IgD-negative memory B cell (primary cell): ENCODE measurements around the gene SPATS2. TPM values are rescaled to one million over a fixed set of nuclear protein-coding genes. Genes with fewer than 3 reads are reported as not detected.
"Not testable (repeated sequence)": the region's sequence is repeated elsewhere in the genome, so short reads cannot be mapped to it uniquely, and the experiment has no call there.

ENCODE experiments used
- H3K27ac Mint-ChIP-seq, 3 donors: one replicate each; pipeline ENCODE4 v1.8.0; 2020 to 2022; ENCODE audit warnings: mild to moderate bottlenecking in 3 of 3, mixed read lengths in 3 of 3, moderate library complexity in 1 of 3
- H3K27me3 Mint-ChIP-seq: one replicate; pipeline ENCODE4 v1.8.0; 2021; ENCODE audit warnings: mixed read lengths
- H3K36me3 Mint-ChIP-seq: one replicate; pipeline ENCODE4 v1.8.0; 2020; ENCODE audit warnings: mild to moderate bottlenecking, mixed read lengths
- H3K4me1 Mint-ChIP-seq, 3 donors: one replicate each; pipeline ENCODE4 v1.8.0; 2020 to 2022; ENCODE audit warnings: mixed read lengths in 3 of 3, mild to moderate bottlenecking in 1 of 3
- H3K4me3 Mint-ChIP-seq, 4 donors: one replicate each; pipeline ENCODE4 v1.8.0; 2020 to 2022; ENCODE audit warnings: mild to moderate bottlenecking in 4 of 4, mixed read lengths in 4 of 4, moderate library complexity in 3 of 4
- H3K9me3 Mint-ChIP-seq, 3 donors: one replicate each; pipeline ENCODE4 v1.8.0; 2020 to 2021; ENCODE audit warnings: mixed read lengths in 3 of 3, mild to moderate bottlenecking in 1 of 3
- polyA plus RNA-seq: library from polyadenylated mRNA; unstranded; fragments of 300-500 nt; fragmentation: Illumina TruSeq; gene quantifications from one replicate; pipeline ENCODE4 v1.2.3, GENCODE V29; 2021

Gene SPATS2
- polyA plus RNA-seq, 1 donor from 2014 or later: 19.3 TPM

DNA sequence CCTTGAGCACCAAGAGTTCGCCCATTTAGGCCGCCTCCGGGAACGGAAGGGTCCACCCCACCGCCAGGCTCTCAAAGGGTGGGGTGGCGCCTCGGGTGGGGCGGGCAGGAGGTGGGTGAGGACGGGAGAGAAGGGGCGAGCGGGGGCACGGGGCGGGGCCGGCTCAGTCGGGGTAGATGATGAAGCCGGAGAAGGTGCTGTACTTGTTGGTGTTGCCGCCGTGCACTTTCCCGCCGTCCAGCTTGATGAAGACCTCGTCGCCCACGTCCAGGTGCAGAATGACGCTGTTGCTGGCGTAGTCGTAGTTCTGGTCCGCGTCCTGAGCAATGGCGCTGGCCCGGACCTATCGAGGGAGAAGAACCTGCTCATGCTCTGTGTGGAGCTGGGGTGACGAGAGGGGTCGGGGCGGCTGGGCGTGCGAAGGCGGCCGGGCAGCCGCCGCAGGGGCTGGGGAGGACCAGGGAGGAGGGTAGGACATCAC is 34.3 kb upstream of the SPATS2 start:
- Mint-ChIP-seq H3K9me3 (no peaks in the 10 kb centered on the region), H3K27me3 (peaks cover 43% of the 10 kb centered on the region), H3K4me1 (peaks cover 2 to 8% (median 6%) of the 10 kb centered on the region in 3 donors), H3K4me3 (peak overlapping the region; percentile 52 to 86 (median 66)), H3K36me3 (peaks cover 2% of the 10 kb centered on the region), H3K27ac (peak overlapping the region in 2 of 3 donors; percentile 23 to 66)

GRCh38 chr12:49333778-49334177 is 33.5 kb upstream of the SPATS2 start:
- not testable (repeated sequence) for H3K4me3 Mint-ChIP-seq, H3K4me1 Mint-ChIP-seq, H3K36me3 Mint-ChIP-seq, H3K9me3 Mint-ChIP-seq, H3K27ac Mint-ChIP-seq
- peaks cover 52% of the 10 kb centered on the region for H3K27me3 Mint-ChIP-seq

GRCh38 chr12:49334226-49334625 is 33.0 kb upstream of the SPATS2 start:
- H3K27ac Mint-ChIP-seq: peak overlapping the region in 1 of 3 donors; percentile 4
- H3K4me1 Mint-ChIP-seq: peaks cover 2 to 8% (median 6%) of the 10 kb centered on the region in 3 donors
- peaks cover 53% of the 10 kb centered on the region for H3K27me3 Mint-ChIP-seq
- H3K9me3 Mint-ChIP-seq: no peaks in the 10 kb centered on the region
- peak overlapping the region in 1 of 4 donors; percentile 75 for H3K4me3 Mint-ChIP-seq
- peaks cover 2% of the 10 kb centered on the region for H3K36me3 Mint-ChIP-seq

GRCh38 chr12:49334681-49335080 is 32.6 kb upstream of the SPATS2 start:
- Mint-ChIP-seq H3K4me1 (peaks cover 2 to 8% (median 6%) of the 10 kb centered on the region in 3 donors), H3K27ac (peak overlapping the region in 1 of 3 donors; percentile 4), H3K9me3 (no peaks in the 10 kb centered on the region), H3K36me3 (peaks cover 2% of the 10 kb centered on the region), H3K27me3 (peaks cover 53% of the 10 kb centered on the region), H3K4me3 (peak overlapping the region in 2 of 4 donors; percentile 34 to 75)

DNA sequence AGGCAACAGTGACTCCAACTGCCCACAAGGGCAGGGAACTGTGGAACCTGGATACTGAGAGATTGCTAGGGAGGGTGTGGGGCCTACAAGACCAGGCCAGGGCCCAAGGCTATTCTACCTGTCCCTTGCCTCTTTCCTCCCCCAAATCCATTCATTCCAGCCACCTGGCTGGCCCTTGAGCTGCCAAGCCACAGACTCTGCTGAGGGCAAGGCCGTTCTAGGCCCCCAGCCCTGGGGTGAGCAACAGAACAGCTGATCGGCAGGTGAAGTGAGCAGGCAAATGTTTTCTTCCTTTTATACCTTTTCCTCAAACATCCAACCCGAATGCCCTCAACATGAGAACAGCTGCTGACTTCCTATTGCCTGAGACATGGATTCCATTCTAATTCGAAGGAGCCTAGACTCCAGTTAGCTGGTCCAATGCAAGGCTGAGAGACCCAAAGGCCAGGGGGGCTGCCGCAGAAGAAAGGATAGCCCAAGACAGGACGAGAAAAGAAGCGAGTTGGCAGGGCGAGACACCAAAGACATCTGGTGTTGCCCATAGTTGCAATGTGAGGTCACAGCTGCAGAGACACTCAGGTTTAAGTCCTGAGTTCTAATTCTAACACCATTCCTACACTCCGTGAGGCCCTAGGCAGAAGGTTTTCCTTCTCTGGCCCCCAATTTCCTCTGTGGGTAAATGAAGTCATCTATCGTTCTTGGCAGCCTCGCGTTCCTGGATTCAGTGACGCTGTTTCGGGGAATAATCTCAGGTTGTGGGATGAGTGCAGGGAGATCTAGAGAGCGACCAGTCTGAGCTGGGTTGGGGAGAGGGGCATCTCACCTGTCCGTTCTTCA is 31.9 kb upstream of the SPATS2 start:
- Mint-ChIP-seq H3K27ac (peak overlapping the region in 1 of 3 donors; percentile 4), H3K4me1 (peaks cover 2 to 10% (median 8%) of the 10 kb centered on the region in 3 donors), H3K4me3 (peak overlapping the region; percentile 10 to 70 (median 48)), H3K36me3 (peaks cover 2% of the 10 kb centered on the region), H3K9me3 (no peaks in the 10 kb centered on the region), H3K27me3 (peaks cover 55% of the 10 kb centered on the region)

- Mint-ChIP-seq H3K36me3 (peaks cover 2% of the 10 kb centered on the region), H3K27ac (peak overlapping the region in 1 of 3 donors; percentile 4), H3K27me3 (peaks cover 58% of the 10 kb centered on the region), H3K9me3 (no peaks in the 10 kb centered on the region), H3K4me3 (peak overlapping the region in 1 of 4 donors; percentile 62), H3K4me1 (peaks cover 2 to 15% (median 11%) of the 10 kb centered on the region in 3 donors)
Observed at GRCh38 chr12:49335955-49336644, 31.2 kb upstream of the SPATS2 start.

DNA sequence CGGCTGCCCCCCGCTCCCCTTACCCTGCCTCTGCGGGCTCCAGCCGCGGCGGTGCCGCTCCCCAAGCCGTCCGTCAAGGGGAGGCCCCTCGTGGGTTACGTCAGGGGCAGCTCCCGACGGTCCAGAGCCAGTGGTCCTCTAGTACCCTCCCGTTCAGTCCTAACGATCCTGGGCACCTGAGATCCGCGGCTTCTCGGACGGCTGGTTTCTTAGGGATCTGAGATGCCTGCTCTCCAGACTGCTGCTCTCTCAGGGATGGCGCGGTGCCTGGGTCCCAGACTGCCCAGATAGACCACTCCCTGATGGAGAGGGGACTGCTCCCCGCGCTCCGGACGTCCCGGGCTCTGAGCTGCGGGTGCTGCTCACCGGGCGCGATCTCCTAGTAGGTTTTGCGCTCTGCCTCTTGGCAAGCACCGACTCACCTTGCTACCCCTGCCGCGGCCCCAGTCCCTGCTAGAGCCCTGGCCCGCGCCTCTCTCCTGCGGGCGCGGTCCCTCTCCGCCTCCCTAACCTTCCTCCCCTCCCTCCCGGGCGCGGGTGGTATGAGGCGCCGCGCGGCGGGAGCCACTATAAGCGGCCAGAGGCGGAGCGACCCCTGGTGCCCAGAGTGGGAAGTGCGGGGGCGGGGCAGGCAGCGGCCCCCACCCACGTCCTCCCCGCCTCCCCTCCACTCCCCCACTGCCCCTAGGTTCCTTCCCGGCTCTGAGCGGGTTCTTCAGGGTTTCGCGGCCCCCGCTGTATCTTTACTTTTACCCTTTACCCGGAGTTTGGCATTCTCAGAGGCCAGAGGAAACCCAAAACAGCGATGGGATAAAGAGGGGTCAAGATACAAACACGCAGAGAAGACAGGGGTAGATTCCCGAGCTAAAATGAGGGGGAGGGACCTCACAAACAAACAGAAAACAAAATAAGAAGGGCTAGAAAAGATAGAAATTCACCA is 30.3 kb upstream of the SPATS2 start, which contains the start of gene C1QL4:
Gene C1QL4, minus strand, starts transcription at position 544 of the 940 bp plus-strand sequence. CDS start 711 bp downstream, outside the sequence.
- peaks cover 59% of the 10 kb centered on the region for H3K27me3 Mint-ChIP-seq
- peak within 1 kb of the TSS; percentile 22 to 92 (median 67) for H3K4me3 Mint-ChIP-seq
- H3K4me1 Mint-ChIP-seq: peaks cover 2 to 15% (median 11%) of the 10 kb centered on the region in 3 donors
- peaks cover 2% of the 10 kb centered on the region for H3K36me3 Mint-ChIP-seq
- H3K27ac Mint-ChIP-seq: peak within 1 kb of the TSS; percentile 25 to 86 (median 84)
- H3K9me3 Mint-ChIP-seq: no peaks in the 10 kb centered on the region

DNA sequence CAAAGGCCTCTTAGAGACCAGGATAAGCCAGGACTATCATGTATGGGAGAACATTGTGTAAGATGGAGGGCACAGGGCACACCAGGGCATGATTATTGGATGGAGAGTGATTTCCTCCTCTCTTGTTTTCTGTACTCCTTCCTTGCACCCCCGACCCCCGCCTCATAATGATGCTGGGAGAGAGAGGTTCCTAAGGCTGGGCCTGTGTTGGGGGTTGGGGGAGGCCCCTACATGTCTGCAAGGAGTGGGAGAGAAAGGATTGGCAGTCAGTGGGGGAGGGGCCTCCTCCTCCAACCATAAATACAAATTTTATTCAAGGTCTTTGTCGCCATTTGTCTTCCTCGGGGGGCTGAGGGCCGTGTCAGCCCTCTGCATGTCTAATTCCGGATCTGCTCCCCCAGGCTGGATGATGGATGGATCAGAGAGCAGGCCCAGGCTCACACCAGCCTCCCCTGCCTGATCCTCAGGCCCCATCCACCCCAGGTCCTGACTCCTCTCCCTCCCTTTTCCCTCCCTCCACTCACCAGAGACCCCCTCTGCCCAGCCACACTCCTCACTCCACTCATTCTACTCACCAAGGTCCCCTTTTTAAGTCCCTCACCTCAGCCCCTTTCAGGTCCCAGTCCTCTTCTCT is 28.3 kb upstream of the SPATS2 start:
- H3K9me3 Mint-ChIP-seq: no peaks in the 10 kb centered on the region
- H3K27me3 Mint-ChIP-seq: peaks cover 54% of the 10 kb centered on the region
- peak overlapping the region in 1 of 3 donors; percentile 25 for H3K27ac Mint-ChIP-seq
- H3K4me3 Mint-ChIP-seq: peak overlapping the region in 2 of 4 donors; percentile 22 to 53
- H3K36me3 Mint-ChIP-seq: no peaks in the 10 kb centered on the region
- H3K4me1 Mint-ChIP-seq: peaks cover 11 to 21% (median 16%) of the 10 kb centered on the region in 3 donors

DNA sequence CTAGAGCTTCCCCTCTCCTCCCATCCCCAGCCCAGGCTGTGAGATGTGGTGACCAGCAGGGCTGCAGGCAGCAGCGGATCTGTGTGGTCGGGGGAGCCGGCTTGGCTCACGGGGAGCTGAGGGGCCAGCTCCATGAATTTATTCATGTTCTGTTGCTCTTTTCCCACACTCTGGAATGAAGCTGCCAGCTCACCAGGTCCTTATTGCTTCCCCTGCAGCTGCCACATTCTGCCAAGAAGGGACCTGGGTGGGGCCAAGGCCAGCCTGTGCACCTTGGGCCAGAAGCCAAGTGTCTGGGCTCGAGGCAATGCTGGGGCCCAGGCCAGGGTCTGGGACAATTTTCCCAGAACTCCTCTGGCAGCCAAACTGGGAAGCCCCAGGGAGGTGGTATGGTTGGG is 27.8 kb upstream of the SPATS2 start:
- peaks cover 53% of the 10 kb centered on the region for H3K27me3 Mint-ChIP-seq
- H3K4me3 Mint-ChIP-seq: peak overlapping the region in 1 of 4 donors; percentile 53
- no peaks in the 10 kb centered on the region for H3K36me3 Mint-ChIP-seq
- H3K4me1 Mint-ChIP-seq: peaks cover 12 to 21% (median 16%) of the 10 kb centered on the region in 3 donors
- peak overlapping the region in 1 of 3 donors; percentile 25 for H3K27ac Mint-ChIP-seq
- no peaks in the 10 kb centered on the region for H3K9me3 Mint-ChIP-seq

DNA sequence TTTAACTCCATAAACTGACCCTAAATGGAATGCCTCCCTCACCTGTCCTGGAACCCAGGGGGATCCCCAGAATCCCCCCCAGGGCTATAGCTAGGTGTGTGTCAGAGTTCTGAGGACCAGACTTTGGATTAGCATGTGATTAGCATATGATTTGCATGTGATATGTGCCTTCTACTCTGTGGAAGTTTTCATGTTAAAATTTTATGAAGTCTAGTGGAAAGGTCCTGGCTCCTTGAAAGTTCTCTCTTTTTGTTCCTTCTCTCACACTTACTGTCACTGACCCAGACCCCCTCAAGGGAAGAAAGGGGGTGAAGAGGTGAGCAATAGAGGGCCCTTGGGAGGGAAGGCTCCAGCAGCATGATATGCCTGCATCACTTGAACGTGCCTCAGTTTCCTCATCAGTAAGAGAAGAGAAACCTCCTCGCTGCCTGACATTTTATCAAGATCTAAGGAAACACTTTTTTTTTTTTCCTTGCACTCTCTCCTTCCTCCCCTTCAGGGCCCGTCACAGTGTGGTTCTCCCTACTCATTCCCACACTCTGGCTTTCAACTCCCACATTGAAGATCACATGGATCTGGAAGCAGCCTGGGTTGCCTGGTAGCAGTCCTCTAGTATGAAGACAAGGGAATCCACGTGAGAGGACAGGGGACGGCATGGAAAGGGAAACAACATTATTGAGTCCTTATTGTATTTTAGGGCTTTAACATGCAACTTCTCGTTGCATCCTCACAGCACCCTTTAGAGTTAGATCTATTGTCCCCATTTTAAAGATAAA is 27.0 kb upstream of the SPATS2 start:
- peak overlapping the region in 1 of 3 donors; percentile 72 for H3K27ac Mint-ChIP-seq
- H3K9me3 Mint-ChIP-seq: no peaks in the 10 kb centered on the region
- H3K4me3 Mint-ChIP-seq: peak overlapping the region in 1 of 4 donors; percentile 75
- no peaks in the 10 kb centered on the region for H3K36me3 Mint-ChIP-seq
- peaks cover 12 to 19% (median 16%) of the 10 kb centered on the region in 3 donors for H3K4me1 Mint-ChIP-seq
- peaks cover 47% of the 10 kb centered on the region for H3K27me3 Mint-ChIP-seq

DNA sequence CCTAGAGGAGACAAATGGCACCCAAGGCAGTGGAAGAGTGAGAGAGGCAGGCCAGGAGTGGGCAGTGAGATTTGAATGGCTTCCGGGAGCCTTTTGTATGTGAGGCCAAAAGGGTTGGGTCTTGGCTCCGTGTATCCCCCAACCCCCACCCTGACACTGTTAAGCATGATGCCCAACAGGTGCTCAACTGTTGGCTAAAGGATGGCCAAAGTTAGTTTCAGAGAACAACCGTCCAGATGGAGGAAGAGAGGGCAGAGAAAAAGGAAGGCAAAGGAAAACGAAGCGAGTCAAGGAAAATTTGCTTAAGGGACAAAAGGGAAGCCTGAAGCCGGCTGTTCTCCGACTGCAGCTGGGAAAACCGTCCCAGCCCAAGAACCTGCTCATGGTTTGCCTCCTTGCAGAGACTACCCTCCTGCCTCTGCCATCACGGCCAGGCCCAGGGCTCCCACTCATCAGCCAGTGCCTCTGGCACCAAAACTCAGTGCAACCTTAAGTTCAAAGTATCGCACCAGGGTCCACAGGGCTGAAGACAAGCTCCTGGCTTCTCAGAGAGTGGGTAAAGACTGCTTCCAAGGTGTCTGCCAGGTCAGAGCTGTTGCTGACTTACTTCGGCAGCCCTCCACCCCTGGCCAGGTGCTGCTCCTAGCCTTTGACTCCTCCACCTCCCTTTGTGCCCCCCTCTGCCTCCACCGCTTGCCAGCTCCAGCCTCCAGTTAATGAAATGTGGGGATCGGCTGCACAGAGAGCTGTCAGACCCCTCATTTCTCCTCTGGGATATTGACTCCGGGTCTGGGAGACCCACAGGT is 26.1 kb upstream of the SPATS2 start:
- Mint-ChIP-seq H3K4me1 (peaks cover 15 to 19% (median 15%) of the 10 kb centered on the region in 3 donors), H3K36me3 (no peaks in the 10 kb centered on the region), H3K27ac (peak overlapping the region in 1 of 3 donors; percentile 47), H3K9me3 (peaks cover 0 to 1% (median 0%) of the 10 kb centered on the region in 3 donors), H3K27me3 (peaks cover 46% of the 10 kb centered on the region), H3K4me3 (peak overlapping the region; percentile 19 to 75 (median 34))

GRCh38 chr12:49341777-49342065 is 25.5 kb upstream of the SPATS2 start:
- Mint-ChIP-seq H3K27ac (no peak overlapping the region), H3K4me1 (peaks cover 16 to 19% (median 18%) of the 10 kb centered on the region in 3 donors), H3K4me3 (peak overlapping the region; percentile 19 to 61 (median 38)), H3K9me3 (peaks cover 0 to 1% (median 0%) of the 10 kb centered on the region in 3 donors), H3K27me3 (peaks cover 48% of the 10 kb centered on the region), H3K36me3 (no peaks in the 10 kb centered on the region)
